Peyer's patch (tissue), 4 donors: ENCODE results near the gene CAP2. TPM values are rescaled to one million over a fixed set of nuclear protein-coding genes. Genes with fewer than 3 reads are reported as not detected.

Experiments used
- DNase-seq, 3 donors: peaks; one replicate each; pipeline ENCODE4 v3.0.0-alpha.2; 2017 to 2019
- H3K27ac ChIP-seq, 4 donors: fragments of 200-600 bp; sonication (generic); one replicate each; pipeline ENCODE4 v1.5.1; 2016 to 2019
- H3K27me3 ChIP-seq, 2 donors: fragments of 200-600 bp; sonication (generic); one replicate each; pipeline ENCODE4 v1.5.1; 2019
- H3K36me3 ChIP-seq, 3 donors: fragments of 200-600 bp; sonication (generic); one replicate each; pipeline ENCODE4 v1.5.1; 2016 to 2019
- H3K4me1 ChIP-seq, 4 donors: fragments of 200-600 bp; sonication (generic); one replicate each; pipeline ENCODE4 v1.5.1; 2016 to 2019
- H3K4me3 ChIP-seq, 4 donors: fragments of 200-600 bp; sonication (generic); 1 replicate in 3 of 4; 2 replicates in 1 of 4; pipeline ENCODE4 v1.5.1; 2016 to 2019; ENCODE audit warnings: mild to moderate bottlenecking in 1 of 4
- H3K9me3 ChIP-seq, 4 donors: fragments of 200-600 bp; sonication (generic); one replicate each; pipeline ENCODE4 v1.5.1; 2016 to 2019; ENCODE audit warnings: mild to moderate bottlenecking in 1 of 4
- POLR2A ChIP-seq, 2 donors: fragments of 450-650 bp; IDR thresholded peaks; one replicate each; pipeline ENCODE4 v1.5.1; 2017; ENCODE audit warnings: antibody characterized with exemption in 2 of 2, mild to moderate bottlenecking in 2 of 2, moderate library complexity in 2 of 2
- total RNA-seq, 4 donors: library from RNA; depleted of rRNA; stranded (reverse); fragments of >200 nt; gene quantifications; one replicate each; pipeline ENCODE4 v1.1.0, GENCODE V29; 2016
- TF ChIP-seq, protein P1 (sequence below), 6 experiments: fragments of 450-650 bp in 4 of 6; fragments of 200-600 bp in 2 of 6; sonication (generic) in 1 of 6; IDR thresholded peaks; one replicate each; pipeline ENCODE4 v1.5.1; 2017 to 2019; ENCODE audit warnings: antibody characterized with exemption in 6 of 6, mild to moderate bottlenecking in 3 of 6, moderate library complexity in 1 of 6

Gene CAP2, protein sequence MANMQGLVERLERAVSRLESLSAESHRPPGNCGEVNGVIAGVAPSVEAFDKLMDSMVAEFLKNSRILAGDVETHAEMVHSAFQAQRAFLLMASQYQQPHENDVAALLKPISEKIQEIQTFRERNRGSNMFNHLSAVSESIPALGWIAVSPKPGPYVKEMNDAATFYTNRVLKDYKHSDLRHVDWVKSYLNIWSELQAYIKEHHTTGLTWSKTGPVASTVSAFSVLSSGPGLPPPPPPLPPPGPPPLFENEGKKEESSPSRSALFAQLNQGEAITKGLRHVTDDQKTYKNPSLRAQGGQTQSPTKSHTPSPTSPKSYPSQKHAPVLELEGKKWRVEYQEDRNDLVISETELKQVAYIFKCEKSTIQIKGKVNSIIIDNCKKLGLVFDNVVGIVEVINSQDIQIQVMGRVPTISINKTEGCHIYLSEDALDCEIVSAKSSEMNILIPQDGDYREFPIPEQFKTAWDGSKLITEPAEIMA
- total RNA-seq: 1 to 10 TPM; 1.7 to 3.2 (median 2.4) TPM

DNA sequence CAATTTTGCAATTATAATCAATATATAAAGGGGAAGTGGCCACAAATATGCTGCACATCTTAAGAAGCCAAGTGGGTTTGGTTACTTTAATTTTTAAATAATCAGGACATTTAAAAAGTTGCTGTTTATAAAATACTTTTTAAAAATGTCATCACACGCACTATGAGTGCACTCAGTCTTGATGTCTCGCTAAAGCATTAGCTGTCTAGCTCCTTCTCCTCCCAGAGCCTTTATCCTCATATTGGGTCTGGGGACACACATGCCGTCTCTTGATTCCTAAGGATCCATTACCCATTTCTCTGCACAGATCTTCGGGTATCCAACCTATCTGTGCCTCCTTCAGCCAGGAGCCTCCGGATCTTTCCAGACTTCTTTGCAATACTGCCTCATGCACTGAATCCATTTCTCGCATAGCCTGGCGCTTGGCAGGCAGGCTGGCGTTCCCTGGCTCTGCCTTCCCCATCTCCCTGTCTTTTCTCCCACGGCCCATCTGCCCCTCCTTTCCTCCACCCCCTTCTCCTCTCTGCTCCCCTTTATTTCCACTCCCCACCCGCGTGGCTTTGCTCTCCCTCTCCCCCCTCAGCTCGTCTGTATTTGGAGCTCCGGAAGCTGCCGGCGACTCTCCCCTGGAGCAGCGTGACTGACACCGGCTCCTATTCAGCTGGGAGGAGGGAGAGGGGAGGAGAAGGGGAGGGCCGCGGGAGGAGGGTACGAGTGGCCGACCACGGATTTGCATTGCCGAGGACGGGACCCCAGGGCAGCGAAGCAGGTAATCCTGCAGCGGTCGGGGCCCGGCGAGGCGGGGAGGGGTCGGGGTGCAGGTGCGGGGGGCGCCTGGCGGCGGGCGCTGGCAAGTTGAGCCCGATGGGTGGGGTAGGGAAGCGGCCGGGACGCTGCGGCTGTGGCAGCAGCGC, at the start of gene CAP2:
CAP2 (plus strand) TSS at position 618 of the 914 bp plus-strand sequence. CDS start 27,961 bp downstream, outside the sequence.
- no peaks in the 10 kb centered on the region for H3K27me3 ChIP-seq
- H3K4me3 ChIP-seq: peak within 1 kb of the TSS; percentile 36 to 83 (median 67)
- DNase-seq: peak in 2 of 3 donors; percentile 49 to 60
- TF ChIP-seq POLR2A (IDR thresholded peaks at IDR 0.05): no peak
- TF ChIP-seq, protein P1, sequence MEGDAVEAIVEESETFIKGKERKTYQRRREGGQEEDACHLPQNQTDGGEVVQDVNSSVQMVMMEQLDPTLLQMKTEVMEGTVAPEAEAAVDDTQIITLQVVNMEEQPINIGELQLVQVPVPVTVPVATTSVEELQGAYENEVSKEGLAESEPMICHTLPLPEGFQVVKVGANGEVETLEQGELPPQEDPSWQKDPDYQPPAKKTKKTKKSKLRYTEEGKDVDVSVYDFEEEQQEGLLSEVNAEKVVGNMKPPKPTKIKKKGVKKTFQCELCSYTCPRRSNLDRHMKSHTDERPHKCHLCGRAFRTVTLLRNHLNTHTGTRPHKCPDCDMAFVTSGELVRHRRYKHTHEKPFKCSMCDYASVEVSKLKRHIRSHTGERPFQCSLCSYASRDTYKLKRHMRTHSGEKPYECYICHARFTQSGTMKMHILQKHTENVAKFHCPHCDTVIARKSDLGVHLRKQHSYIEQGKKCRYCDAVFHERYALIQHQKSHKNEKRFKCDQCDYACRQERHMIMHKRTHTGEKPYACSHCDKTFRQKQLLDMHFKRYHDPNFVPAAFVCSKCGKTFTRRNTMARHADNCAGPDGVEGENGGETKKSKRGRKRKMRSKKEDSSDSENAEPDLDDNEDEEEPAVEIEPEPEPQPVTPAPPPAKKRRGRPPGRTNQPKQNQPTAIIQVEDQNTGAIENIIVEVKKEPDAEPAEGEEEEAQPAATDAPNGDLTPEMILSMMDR (IDR thresholded peaks at IDR 0.05): peak in 1 of 6 experiments; percentile 3
- H3K36me3 ChIP-seq: no peaks in the 10 kb centered on the region
- H3K27ac ChIP-seq: peak within 1 kb of the TSS in 3 of 4 donors; percentile 46 to 80 (median 79)
- H3K9me3 ChIP-seq: no peaks in the 10 kb centered on the region
- no peaks in the 10 kb centered on the region for H3K4me1 ChIP-seq

DNA sequence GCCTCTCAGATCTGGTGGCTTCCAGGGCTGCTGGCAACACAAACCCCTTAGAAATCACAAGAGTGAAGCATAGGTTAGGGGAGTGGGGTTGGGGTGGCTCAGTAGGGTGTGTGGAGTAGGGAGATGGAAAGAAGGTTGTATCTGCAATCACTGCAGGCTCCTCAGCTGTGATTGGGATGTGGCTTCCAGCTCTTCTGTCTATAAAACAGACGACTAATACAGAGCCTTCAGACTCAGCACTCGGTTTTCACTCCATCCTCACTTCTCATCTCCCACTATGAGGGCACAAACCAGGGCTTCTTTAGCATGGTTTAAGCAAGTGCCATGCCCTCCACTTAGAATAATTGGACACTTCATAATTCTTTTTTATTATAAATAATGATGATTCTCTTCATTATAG, 46.4 kb upstream of the CAP2 start:
- no peak for DNase-seq
- TF ChIP-seq POLR2A (IDR thresholded peaks at IDR 0.05): no peak
- TF ChIP-seq, protein P1 (IDR thresholded peaks at IDR 0.05): no peak
- Histone ChIP-seq H3K36me3 (no peaks in the 10 kb centered on the region), H3K27me3 (no peaks in the 10 kb centered on the region), H3K9me3 (no peaks in the 10 kb centered on the region), H3K27ac (no peak overlapping the region), H3K4me1 (no peaks in the 10 kb centered on the region), H3K4me3 (no peak overlapping the region)

DNA sequence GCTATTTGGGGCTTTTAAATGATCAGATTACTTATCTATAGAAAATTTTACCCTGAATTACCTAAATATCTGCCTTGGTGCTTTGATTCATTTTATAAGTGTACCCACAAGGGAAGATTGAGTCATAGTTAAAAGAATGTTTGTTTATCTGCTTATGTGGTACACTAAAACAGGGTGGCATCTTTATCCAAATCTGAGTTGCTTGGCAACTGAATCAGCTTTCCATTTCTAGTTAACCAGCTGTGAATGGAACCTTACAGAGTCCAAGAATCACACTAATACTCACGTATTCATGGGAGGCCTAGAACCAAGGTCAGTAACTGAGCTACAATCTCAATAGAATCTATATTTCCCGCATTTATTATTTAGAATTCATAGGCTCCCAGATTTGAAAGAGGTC, 44.0 kb upstream of the CAP2 start:
- no peaks in the 10 kb centered on the region for H3K27me3 ChIP-seq

DNA sequence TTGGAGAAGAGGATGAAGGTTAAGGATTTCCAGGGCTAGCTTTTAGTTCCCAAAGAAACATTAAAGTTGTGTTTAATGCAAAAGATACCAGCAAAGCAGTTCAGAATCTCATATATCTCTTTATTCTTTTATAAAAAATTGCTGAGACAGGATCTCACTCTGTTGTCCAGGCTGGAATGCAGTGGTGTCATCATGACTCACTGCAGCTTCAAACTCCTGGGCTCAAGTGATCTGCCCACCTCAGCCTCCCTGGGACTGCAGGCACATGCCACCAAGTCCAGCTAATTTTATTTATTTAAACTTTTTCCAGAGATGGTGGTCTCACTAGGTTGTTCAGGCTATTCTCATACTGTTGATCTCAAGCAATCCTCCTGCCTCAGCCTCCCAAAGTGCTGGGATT, 41.1 kb upstream of the CAP2 start:
- Histone ChIP-seq H3K27ac (no peak overlapping the region), H3K27me3 (no peaks in the 10 kb centered on the region), H3K36me3 (no peaks in the 10 kb centered on the region), H3K4me3 (no peak overlapping the region), H3K9me3 (no peaks in the 10 kb centered on the region), H3K4me1 (peaks cover 0 to 7% (median 0%) of the 10 kb centered on the region in 4 donors)
- no peak for TF ChIP-seq POLR2A (IDR thresholded peaks at IDR 0.05)
- TF ChIP-seq, protein P1 (IDR thresholded peaks at IDR 0.05): no peak
- DNase-seq: no peak

More for the DNA sequence above, 44.0 kb upstream of the CAP2 start:
- Histone ChIP-seq H3K36me3 (no peaks in the 10 kb centered on the region), H3K4me3 (no peak overlapping the region), H3K4me1 (peaks cover 0 to 7% (median 0%) of the 10 kb centered on the region in 4 donors), H3K9me3 (no peaks in the 10 kb centered on the region), H3K27ac (no peak overlapping the region)
- no peak for TF ChIP-seq POLR2A (IDR thresholded peaks at IDR 0.05)
- TF ChIP-seq, protein P1 (IDR thresholded peaks at IDR 0.05): no peak
- DNase-seq: no peak

DNA sequence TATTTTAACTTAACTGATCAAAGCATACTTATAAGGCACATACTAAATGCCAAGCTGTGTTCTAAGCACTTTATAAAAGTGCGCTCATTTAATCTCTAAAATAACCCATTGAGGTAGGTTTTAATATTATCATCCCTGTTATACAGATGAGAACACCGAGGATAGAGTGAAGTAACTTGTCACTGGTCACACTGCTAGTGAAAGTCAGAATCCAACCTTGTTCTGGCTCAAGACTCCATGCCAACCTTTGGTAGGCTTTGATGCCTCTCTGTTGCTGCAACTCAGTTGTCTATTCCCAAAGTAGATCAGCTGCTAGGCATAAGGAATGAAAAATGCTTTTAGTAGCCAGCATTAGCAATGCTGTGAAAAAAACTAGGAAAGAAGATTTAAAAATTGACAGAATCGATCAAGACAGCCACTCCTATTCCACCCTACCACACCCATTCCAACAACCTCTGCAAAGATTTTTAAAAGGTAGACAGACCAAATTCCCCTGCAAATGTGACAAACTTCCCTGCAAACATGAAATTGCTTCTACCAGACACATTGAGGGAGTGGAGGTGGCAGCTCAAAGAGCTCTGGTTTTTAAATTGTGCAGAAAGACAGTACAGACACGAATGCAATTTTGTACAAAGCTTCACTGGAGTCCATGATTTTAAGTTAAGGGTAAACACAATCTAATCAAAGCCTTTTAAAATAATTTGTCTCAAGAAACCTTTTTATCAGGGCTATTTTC, 39.8 kb upstream of the CAP2 start:
- H3K4me3 ChIP-seq: no peak overlapping the region
- no peaks in the 10 kb centered on the region for H3K36me3 ChIP-seq
- H3K4me1 ChIP-seq: peaks cover 0 to 7% (median 0%) of the 10 kb centered on the region in 4 donors
- H3K27me3 ChIP-seq: no peaks in the 10 kb centered on the region
- TF ChIP-seq, protein P1 (IDR thresholded peaks at IDR 0.05): no peak
- no peak for TF ChIP-seq POLR2A (IDR thresholded peaks at IDR 0.05)
- no peaks in the 10 kb centered on the region for H3K9me3 ChIP-seq
- no peak for DNase-seq
- no peak overlapping the region for H3K27ac ChIP-seq
